Measurements from ENCODE around the gene RTL9.

The RTL9 gene

DNA sequence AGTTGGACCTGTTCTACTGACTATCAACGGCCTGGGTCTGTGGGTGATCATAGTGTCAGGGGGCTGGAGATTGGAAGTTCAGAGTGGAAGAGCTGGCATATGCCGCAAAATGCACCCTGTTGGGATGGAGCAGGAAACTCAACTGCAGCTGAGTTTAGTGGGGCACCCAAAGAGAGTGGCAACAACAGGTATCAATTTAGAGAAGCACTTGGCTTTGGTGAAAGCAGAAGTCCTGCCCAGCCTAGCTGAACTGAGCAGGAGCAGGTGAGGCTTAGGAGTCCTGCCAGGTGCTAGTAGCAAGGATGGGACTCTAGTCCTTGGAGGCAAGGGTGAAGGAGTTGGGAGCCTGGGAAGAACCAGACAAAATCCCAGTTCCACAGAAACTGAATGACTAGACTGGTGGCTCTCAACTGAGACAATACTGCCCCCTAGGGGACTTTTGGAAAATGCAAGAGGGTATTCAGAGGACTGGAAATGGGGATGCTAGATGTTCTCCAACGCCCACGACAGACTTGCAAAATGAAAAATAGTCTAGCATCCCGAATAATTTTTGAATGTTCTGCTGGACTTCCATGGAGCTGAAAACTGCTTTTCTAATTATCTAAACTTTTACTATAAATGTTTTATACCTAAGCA lies 49.4 kb downstream of the RTL9 start:
- DNase-seq: peak; percentile 40

Data from stimulated activated CD4-positive, alpha-beta T cell treated with anti-CD3 and anti-CD28 coated beads, Interleukin-15, amount 100 ng/mL, for 24 hours (primary cell).